GM12892 (cell line): ENCODE data around the gene NCSTN.

Experiments
- POLR2A ChIP-seq: IDR thresholded peaks from 2 replicates; pipeline ENCODE4 v1.6.1; 2011; ENCODE audit warnings: low read depth, low read length, control low read depth
- POLR2AphosphoS5 ChIP-seq: IDR thresholded peaks from 2 replicates; pipeline ENCODE4 v1.6.1; 2011; ENCODE audit warnings: low read depth, low read length, control low read depth
- TAF1 ChIP-seq: IDR thresholded peaks from 2 replicates; pipeline ENCODE4 v1.6.1; 2011; ENCODE audit warnings: low read depth, mild to moderate bottlenecking, control low read depth, low read length, borderline replicate concordance

DNA sequence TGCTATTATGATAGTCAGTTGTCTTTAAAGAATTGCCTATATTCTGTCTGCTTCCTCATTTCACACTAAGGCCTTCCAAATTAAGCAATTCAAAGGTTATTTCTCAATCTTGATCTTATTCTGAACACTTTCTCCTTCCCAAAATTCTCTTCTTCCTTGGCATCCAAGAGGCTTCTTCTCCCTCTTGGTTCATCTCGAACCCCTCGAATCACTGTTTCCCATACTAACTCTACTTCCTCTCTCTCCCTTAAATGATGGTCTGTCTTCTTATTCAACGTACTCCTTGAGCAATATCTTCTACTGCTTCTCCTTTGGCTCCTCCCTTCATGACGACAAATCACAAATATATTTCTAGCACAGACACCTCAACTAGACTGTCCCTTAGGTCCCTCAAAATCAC, 4.6 kb upstream of the NCSTN start:
- TF ChIP-seq POLR2AphosphoS5 (no peak), TAF1 (no peak), POLR2A (no peak)
